ENCODE measurements around the gene ANKRD63.

ANKRD63 gene

GRCh38 chr15:40235201-40235885, 47.5 kb downstream of the ANKRD63 start:
- ChIA-PET POLR2A (no interaction called here), CTCF (interaction anchor here (1.2 to 49.7 kb wide), 3 partner anchors 14 to 36 kb away, joined by 3 to 1718 read pairs (median 9); no protein-coding TSS in a partner anchor)
- no peak for DNase-seq (ENCODE audit: low read depth, low spot score)
- TF ChIP-seq CTCF (IDR thresholded peaks at IDR 0.05; ENCODE audit: insufficient read depth, low read length, missing control alignments) = no peak
- no peak overlapping the region for H3K4me3 ChIP-seq (ENCODE audit: low read depth, low read length)

GRCh38 chr15:40234783-40235182, 48.1 kb downstream of the ANKRD63 start:
- CTCF ChIA-PET = interaction anchor here (1.2 to 49.7 kb wide), 3 partner anchors 15 to 36 kb away, joined by 3 to 1718 read pairs (median 9); no protein-coding TSS in a partner anchor

GRCh38 chr15:40233727-40234577, 48.9 kb downstream of the ANKRD63 start:
- POLR2A ChIA-PET = no interaction called here
- H3K4me3 ChIP-seq (ENCODE audit: low read depth, low read length) = no peak overlapping the region
- no peak for DNase-seq (ENCODE audit: low read depth, low spot score)
- no peak for TF ChIP-seq CTCF (IDR thresholded peaks at IDR 0.05; ENCODE audit: insufficient read depth, low read length, missing control alignments)
- CTCF ChIA-PET = interaction anchor here (1.2 to 49.7 kb wide), 3 partner anchors 16 to 37 kb away, joined by 3 to 1718 read pairs (median 9); no protein-coding TSS in a partner anchor

More at GRCh38 chr15:40234783-40235182, 48.1 kb downstream of the ANKRD63 start:
- no peak for DNase-seq (ENCODE audit: low read depth, low spot score)
- no peak for TF ChIP-seq CTCF (IDR thresholded peaks at IDR 0.05; ENCODE audit: insufficient read depth, low read length, missing control alignments)
- no peak overlapping the region for H3K4me3 ChIP-seq (ENCODE audit: low read depth, low read length)
- POLR2A ChIA-PET = no interaction called here

GRCh38 chr15:40232625-40233070, 50.2 kb downstream of the ANKRD63 start:
- no peak overlapping the region for H3K4me3 ChIP-seq (ENCODE audit: low read depth, low read length)
- no peak for DNase-seq (ENCODE audit: low read depth, low spot score)
- ChIA-PET POLR2A (no interaction called here), CTCF (interaction anchor here (0.7 to 49.7 kb wide), 3 partner anchors 15 to 38 kb away, joined by 3 to 1718 read pairs (median 9); no protein-coding TSS in a partner anchor)
- no peak for TF ChIP-seq CTCF (IDR thresholded peaks at IDR 0.05; ENCODE audit: insufficient read depth, low read length, missing control alignments)

All from AG04449 (cell line).